ENCODE data around the gene SIPA1L3.

The SIPA1L3 gene

GRCh38 chr19:38003438-38004185 lies 96.6 kb downstream of the SIPA1L3 start:
- DNase-seq: peak; percentile 92

- DNase-seq: no peak
Measured at GRCh38 chr19:38004186-38004520, 97.1 kb downstream of the SIPA1L3 start.

- peak; percentile 93 for DNase-seq
Measured at GRCh38 chr19:38004521-38005223, 97.7 kb downstream of the SIPA1L3 start.

GRCh38 chr19:38005224-38005614 lies 98.2 kb downstream of the SIPA1L3 start:
- DNase-seq: no peak

- DNase-seq: no peak
Measured at GRCh38 chr19:38006361-38007045, 99.5 kb downstream of the SIPA1L3 start.

GRCh38 chr19:38009650-38010242 lies 102.7 kb downstream of the SIPA1L3 start:
- DNase-seq: no peak

GRCh38 chr19:38011426-38011825 lies 104.4 kb downstream of the SIPA1L3 start:
- DNase-seq: no peak

- no peak for DNase-seq
Measured at GRCh38 chr19:38012290-38012689, 105.3 kb downstream of the SIPA1L3 start.

- no peak for DNase-seq
Measured at GRCh38 chr19:38012944-38013343, 105.9 kb downstream of the SIPA1L3 start.

- no peak for DNase-seq
Measured at GRCh38 chr19:38013913-38014580, 107.0 kb downstream of the SIPA1L3 start.

- no peak for DNase-seq
Measured at GRCh38 chr19:38015216-38015615, 108.2 kb downstream of the SIPA1L3 start.

GRCh38 chr19:38015761-38016160 lies 108.8 kb downstream of the SIPA1L3 start:
- DNase-seq: no peak

- DNase-seq: no peak
Measured at GRCh38 chr19:38017401-38018151, 110.6 kb downstream of the SIPA1L3 start.

- DNase-seq: no peak
Measured at GRCh38 chr19:38018694-38019395, 111.8 kb downstream of the SIPA1L3 start.

- DNase-seq: no peak
Measured at GRCh38 chr19:38019396-38019724, 112.4 kb downstream of the SIPA1L3 start.

- DNase-seq: peak; percentile 72
Measured at GRCh38 chr19:38020311-38020710, 113.3 kb downstream of the SIPA1L3 start.

GRCh38 chr19:38021352-38021751 lies 114.3 kb downstream of the SIPA1L3 start:
- no peak for DNase-seq

- no peak for DNase-seq
Measured at GRCh38 chr19:38022791-38023670, 116.0 kb downstream of the SIPA1L3 start.

- no peak for DNase-seq
Measured at GRCh38 chr19:38023671-38024541, 116.9 kb downstream of the SIPA1L3 start.

Data from femur (tissue), 1 donor.